NCI-H524 (cell line): ENCODE measurements around the gene LTA.

Experiments
- DNase-seq, 2 experiments: peaks; one replicate each; lab custom pipeline; 2025; lab: John Stamatoyannopoulos, UW

The LTA gene

DNA sequence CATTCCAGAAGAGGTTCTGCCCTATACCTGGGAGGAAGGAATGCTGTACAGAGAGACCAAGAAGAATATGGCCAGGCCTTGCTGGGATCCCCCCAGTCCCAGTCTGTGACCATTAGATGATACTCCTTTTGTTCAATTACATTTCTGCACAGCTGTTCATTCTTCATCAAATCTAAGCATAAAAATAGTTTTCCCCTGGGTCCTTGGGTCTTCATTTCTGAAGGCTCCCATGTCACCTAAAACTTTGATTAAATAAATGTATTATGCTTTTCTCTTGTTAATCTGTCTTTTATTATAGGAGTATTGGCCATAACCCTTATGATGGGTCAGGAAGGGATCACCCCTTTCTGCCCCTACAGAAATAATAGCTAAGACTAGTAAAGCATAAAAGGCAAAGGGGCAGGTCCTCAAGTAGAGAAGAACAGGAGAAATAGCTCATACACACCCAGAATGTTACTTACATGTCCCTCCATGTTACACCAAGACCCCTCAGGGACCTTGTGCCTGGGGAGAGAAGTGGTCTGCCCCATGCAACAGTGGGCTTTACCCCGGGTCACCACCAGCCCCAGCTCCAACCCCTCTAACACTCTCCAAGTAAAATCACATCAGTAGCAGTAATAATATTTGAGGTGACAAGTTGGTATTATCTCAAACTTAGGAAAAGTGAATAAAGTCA is 2.1 kb upstream of the LTA start:
- no peak for DNase-seq

- DNase-seq, result no peak
Measured at GRCh38 chr6:31573239-31574105, 1.4 kb downstream of the LTA start.

DNA sequence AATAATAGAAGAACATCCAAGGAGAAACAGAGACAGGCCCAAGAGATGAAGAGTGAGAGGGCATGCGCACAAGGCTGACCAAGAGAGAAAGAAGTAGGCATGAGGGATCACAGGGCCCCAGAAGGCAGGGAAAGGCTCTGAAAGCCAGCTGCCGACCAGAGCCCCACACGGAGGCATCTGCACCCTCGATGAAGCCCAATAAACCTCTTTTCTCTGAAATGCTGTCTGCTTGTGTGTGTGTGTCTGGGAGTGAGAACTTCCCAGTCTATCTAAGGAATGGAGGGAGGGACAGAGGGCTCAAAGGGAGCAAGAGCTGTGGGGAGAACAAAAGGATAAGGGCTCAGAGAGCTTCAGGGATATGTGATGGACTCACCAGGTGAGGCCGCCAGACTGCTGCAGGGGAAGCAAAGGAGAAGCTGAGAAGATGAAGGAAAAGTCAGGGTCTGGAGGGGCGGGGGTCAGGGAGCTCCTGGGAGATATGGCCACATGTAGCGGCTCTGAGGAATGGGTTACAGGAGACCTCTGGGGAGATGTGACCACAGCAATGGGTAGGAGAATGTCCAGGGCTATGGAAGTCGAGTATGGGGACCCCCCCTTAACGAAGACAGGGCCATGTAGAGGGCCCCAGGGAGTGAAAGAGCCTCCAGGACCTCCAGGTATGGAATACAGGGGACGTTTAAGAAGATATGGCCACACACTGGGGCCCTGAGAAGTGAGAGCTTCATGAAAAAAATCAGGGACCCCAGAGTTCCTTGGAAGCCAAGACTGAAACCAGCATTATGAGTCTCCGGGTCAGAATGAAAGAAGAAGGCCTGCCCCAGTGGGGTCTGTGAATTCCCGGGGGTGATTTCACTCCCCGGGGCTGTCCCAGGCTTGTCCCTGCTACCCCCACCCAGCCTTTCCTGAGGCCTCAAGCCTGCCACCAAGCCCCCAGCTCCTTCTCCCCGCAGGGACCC is 2.3 kb downstream of the LTA start:
- no peak for DNase-seq

GRCh38 chr6:31575335-31575901 is 3.3 kb downstream of the LTA start, which contains the start of gene TNF:
TNF (plus strand) TSS chr6:31575565; CDS start chr6:31575742, 177 bp downstream.
- no peak for DNase-seq

DNA sequence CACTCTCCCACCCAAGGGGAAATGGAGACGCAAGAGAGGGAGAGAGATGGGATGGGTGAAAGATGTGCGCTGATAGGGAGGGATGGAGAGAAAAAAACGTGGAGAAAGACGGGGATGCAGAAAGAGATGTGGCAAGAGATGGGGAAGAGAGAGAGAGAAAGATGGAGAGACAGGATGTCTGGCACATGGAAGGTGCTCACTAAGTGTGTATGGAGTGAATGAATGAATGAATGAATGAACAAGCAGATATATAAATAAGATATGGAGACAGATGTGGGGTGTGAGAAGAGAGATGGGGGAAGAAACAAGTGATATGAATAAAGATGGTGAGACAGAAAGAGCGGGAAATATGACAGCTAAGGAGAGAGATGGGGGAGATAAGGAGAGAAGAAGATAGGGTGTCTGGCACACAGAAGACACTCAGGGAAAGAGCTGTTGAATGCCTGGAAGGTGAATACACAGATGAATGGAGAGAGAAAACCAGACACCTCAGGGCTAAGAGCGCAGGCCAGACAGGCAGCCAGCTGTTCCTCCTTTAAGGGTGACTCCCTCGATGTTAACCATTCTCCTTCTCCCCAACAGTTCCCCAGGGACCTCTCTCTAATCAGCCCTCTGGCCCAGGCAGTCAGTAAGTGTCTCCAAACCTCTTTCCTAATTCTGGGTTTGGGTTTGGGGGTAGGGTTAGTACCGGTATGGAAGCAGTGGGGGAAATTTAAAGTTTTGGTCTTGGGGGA is 4.0 kb downstream of the LTA start:
- peak in 1 of 2 experiments; percentile 59 for DNase-seq

DNA sequence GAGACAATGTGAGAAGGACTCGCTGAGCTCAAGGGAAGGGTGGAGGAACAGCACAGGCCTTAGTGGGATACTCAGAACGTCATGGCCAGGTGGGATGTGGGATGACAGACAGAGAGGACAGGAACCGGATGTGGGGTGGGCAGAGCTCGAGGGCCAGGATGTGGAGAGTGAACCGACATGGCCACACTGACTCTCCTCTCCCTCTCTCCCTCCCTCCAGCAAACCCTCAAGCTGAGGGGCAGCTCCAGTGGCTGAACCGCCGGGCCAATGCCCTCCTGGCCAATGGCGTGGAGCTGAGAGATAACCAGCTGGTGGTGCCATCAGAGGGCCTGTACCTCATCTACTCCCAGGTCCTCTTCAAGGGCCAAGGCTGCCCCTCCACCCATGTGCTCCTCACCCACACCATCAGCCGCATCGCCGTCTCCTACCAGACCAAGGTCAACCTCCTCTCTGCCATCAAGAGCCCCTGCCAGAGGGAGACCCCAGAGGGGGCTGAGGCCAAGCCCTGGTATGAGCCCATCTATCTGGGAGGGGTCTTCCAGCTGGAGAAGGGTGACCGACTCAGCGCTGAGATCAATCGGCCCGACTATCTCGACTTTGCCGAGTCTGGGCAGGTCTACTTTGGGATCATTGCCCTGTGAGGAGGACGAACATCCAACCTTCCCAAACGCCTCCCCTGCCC is 4.9 kb downstream of the LTA start:
- DNase-seq, result no peak

DNA sequence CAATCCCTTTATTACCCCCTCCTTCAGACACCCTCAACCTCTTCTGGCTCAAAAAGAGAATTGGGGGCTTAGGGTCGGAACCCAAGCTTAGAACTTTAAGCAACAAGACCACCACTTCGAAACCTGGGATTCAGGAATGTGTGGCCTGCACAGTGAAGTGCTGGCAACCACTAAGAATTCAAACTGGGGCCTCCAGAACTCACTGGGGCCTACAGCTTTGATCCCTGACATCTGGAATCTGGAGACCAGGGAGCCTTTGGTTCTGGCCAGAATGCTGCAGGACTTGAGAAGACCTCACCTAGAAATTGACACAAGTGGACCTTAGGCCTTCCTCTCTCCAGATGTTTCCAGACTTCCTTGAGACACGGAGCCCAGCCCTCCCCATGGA is 5.5 kb downstream of the LTA start:
- no peak for DNase-seq

DNA sequence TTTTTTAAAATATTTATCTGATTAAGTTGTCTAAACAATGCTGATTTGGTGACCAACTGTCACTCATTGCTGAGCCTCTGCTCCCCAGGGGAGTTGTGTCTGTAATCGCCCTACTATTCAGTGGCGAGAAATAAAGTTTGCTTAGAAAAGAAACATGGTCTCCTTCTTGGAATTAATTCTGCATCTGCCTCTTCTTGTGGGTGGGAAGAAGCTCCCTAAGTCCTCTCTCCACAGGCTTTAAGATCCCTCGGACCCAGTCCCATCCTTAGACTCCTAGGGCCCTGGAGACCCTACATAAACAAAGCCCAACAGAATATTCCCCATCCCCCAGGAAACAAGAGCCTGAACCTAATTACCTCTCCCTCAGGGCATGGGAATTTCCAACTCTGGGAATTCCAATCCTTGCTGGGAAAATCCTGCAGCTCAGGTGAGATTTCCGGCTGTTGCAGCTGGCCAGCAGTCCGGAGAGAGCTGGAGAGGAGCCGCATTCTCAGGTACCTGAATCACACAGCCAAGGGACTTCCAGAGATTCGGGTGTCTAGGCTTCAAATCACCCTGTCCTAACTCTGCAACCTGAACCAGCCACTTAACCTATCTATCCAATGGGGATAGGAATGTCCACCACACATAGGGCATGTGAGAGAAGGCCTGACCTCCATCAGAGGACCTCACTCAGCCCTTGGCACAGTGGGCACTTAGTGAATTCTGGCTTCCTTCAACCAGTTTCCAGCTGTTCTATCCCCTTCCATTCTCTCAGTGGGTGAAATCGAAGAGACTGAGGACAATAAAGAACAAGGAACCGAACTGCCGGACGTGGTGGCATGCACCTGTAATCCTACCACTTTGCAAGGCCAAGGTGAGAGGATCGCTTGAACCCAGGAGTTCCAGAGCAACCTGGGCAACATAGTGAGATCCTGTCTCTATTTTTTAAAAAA is 6.4 kb downstream of the LTA start:
- DNase-seq, result no peak

GRCh38 chr6:31579119-31579505 is 7.0 kb downstream of the LTA start:
- DNase-seq, result no peak

GRCh38 chr6:31579546-31580437 is 7.7 kb downstream of the LTA start:
- no peak for DNase-seq

GRCh38 chr6:31580438-31580740 is 8.3 kb downstream of the LTA start:
- no peak for DNase-seq

DNA sequence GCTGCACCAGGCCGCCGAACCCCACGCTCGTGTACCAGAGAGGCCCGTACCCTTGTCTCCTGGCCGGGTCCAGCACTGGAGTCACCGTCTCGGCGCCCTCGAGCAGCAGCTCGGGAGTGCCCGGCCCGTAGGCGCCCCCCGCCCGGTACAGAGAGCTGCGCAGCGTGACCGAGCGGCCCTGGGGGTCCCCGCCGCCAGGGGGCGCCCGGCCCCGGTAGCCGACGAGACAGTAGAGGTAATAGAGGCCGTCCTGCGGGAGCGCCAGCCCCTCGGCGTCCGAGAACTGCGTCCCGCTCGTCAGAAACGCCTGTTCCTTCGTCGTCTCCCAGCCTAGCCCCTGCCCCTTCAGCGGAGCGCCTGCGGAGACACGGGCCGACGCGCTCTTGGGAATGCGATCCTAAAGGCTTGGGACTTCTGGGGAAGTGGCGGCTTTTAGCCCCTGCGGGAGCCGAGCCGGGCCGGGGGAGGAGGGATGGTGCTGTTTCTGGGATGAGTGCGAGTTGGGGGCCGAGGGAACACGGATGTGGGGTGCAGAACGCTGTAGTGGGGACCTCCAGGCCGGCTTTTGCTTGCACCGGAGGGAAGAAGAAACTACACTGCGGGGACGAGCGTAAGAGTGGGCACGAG is 8.8 kb downstream of the LTA start:
- peak; percentile 57 to 78 for DNase-seq

- DNase-seq, result peak in 1 of 2 experiments; percentile 13
Measured at GRCh38 chr6:31581434-31582229, 9.5 kb downstream of the LTA start.

GRCh38 chr6:31582230-31582643 is 10.1 kb downstream of the LTA start, which contains the start of gene LTB:
LTB (minus strand) TSS chr6:31582424; CDS start chr6:31582417, 7 bp downstream.
- DNase-seq, result no peak

DNA sequence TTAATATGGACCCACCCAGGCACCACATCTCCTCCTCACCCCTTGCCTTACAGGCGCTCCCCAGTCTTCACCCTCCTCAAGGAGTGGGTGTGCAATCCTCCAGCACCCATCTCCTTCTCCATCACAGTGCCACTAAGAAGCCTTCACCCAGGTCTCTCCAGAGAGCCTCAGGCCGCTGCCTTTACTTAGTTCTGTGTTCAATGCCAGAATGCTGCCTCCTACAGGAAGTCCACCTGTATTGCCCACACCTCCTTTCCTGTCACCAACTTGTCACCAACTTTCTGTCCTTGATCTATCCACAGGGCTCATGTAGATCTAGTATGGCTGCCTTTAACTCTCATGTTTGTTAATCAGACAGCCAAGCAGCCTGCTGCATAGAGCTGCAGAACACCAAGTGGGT is 13.4 kb downstream of the LTA start:
- no peak for DNase-seq

DNA sequence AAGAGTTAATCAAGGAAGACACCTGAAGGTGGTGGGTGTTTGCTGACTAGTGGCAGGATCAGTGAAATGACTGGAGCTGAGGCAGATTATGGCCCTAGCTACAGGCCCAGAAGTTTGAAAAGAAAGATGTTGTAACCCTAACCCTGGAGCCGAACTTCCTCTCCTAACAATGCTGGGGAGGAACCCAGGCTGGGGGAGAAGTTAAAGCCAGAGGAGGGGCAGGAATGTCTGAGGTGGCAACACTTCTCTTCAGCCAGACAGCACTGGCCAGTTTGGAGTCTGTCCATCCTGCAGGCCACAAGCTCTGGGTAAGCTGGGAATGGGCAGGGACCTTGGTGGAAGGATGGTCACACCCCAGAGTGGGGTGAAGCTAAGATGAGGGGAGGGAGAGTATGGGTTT is 13.9 kb downstream of the LTA start, which contains the start of gene LST1:
TSS of gene LST1 (plus strand) at position 270 of the 400 bp plus-strand sequence. CDS start 1,023 bp downstream, outside the sequence.
- DNase-seq, result no peak
